Mammary epithelial cell (primary cell): ENCODE data around the gene S100A10.

Experiments
- EZH2 ChIP-seq: IDR thresholded peaks from 2 replicates; pipeline ENCODE4 v1.6.1; 2012; ENCODE audit warnings: low read length, inconsistent platforms, borderline replicate concordance
- TF ChIP-seq, protein P1 (sequence below), 2 donors: IDR thresholded peaks in 1 of 2; conservative IDR thresholded peaks in 1 of 2; 2 replicates each; pipeline ENCODE4 v1.5.1; 2011 to 2012; ENCODE audit warnings: inconsistent platforms in 2 of 2, low read length in 2 of 2, mild to moderate bottlenecking in 2 of 2, control low read depth in 1 of 2, low read depth in 1 of 2; ENCODE audit not compliant: insufficient read depth in 1 of 2; ENCODE audit errors: extremely low read depth in 1 of 2

DNA sequence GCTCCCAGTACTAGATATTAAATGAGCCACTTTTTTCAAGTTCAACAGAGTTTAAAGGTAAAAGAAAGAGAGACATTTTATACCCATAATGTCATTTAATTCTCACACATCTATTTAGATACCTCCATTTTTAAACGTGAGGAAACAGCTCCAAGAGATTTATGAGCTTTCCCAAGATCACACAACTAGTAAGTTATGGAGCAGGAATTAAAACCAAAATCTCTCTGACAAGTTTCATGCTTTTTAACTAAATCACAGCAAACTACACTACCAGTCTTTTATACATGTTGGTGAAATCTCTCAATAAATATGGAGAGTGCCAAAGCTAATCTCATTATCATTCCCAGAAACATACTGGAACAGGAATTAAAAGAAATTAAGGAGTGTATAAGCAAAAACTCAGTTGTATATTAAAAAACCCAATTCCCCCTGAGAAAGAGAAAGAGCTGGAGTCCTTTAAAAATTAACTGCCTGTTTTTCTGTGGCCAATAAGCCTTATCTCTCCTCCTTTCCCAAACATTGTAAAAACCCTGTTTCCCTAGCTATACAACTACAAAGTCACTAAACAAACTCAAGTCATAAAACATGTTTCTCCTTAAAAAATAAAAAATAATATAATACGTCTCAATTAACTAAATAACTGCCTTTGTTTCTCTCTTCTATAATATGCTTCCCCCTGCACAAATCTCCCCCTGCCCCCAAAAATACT, 57.6 kb downstream of the S100A10 start:
- TF ChIP-seq, protein P1, sequence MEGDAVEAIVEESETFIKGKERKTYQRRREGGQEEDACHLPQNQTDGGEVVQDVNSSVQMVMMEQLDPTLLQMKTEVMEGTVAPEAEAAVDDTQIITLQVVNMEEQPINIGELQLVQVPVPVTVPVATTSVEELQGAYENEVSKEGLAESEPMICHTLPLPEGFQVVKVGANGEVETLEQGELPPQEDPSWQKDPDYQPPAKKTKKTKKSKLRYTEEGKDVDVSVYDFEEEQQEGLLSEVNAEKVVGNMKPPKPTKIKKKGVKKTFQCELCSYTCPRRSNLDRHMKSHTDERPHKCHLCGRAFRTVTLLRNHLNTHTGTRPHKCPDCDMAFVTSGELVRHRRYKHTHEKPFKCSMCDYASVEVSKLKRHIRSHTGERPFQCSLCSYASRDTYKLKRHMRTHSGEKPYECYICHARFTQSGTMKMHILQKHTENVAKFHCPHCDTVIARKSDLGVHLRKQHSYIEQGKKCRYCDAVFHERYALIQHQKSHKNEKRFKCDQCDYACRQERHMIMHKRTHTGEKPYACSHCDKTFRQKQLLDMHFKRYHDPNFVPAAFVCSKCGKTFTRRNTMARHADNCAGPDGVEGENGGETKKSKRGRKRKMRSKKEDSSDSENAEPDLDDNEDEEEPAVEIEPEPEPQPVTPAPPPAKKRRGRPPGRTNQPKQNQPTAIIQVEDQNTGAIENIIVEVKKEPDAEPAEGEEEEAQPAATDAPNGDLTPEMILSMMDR (conservative IDR thresholded peaks at IDR 0.05 in 1 of 2, IDR thresholded peaks at IDR 0.05 in 1 of 2; ENCODE audit: extremely low read depth in 1 of 2, insufficient read depth in 1 of 2, low read depth in 1 of 2, low read length in 2 of 2) = no peak
- no peak for TF ChIP-seq EZH2
